HepG2 (cell line): ENCODE measurements around the gene PAPOLB.

ENCODE experiments used
- ETV5 ChIP-seq: IDR thresholded peaks from 2 replicates; pipeline ENCODE4 v1.6.1; 2018; ENCODE audit warnings: missing biosample characterization, missing genetic modification reagents, inconsistent platforms, borderline replicate concordance
- FOXJ3 ChIP-seq: sonication (generic); formaldehyde crosslinking; IDR thresholded peaks from 2 replicates; pipeline ENCODE4 v1.4.0; 2020; ENCODE audit warnings: missing genetic modification reagents, mild to moderate bottlenecking, borderline replicate concordance
- FOXK1 ChIP-seq: sonication (generic); formaldehyde crosslinking; IDR thresholded peaks from 2 replicates; pipeline ENCODE4 v1.4.0; 2020; ENCODE audit warnings: low read depth, missing genetic modification reagents, borderline replicate concordance
- RAD51 ChIP-seq: fragments of 450-650 bp; IDR thresholded peaks from 2 replicates; pipeline ENCODE4 v1.6.1; 2016; ENCODE audit warnings: borderline replicate concordance
- RXRA ChIP-seq: sonication (generic); formaldehyde crosslinking; IDR thresholded peaks from 2 replicates; pipeline ENCODE4 v1.5.1; 2020; ENCODE audit warnings: missing genetic modification reagents
- TF ChIP-seq, protein P1 (sequence below): sonication (generic); formaldehyde crosslinking; IDR thresholded peaks from 2 replicates; pipeline ENCODE4 v1.4.0; 2020; ENCODE audit warnings: missing genetic modification reagents
- TF ChIP-seq, protein P2 (sequence below), 2 experiments: IDR thresholded peaks; 2 replicates each; pipeline ENCODE4 v1.6.1; 2011 to 2012; ENCODE audit warnings: low read length in 2 of 2, borderline replicate concordance in 1 of 2, low read depth in 1 of 2, mild to moderate bottlenecking in 1 of 2, moderate library complexity in 1 of 2
- TF ChIP-seq, protein P3 (sequence below): sonication (generic); formaldehyde crosslinking; IDR thresholded peaks from 2 replicates; pipeline ENCODE4 v1.5.0; 2020; ENCODE audit warnings: mild to moderate bottlenecking, missing genetic modification reagents, moderate library complexity
- TF ChIP-seq, protein P4 (sequence below), 2 experiments: sonication (generic) in 1 of 2; formaldehyde crosslinking in 1 of 2; IDR thresholded peaks; 2 replicates each; pipeline versions ENCODE4 v1.4.0 to v1.6.1; 2018 to 2020; ENCODE audit warnings: missing genetic modification reagents in 2 of 2, borderline replicate concordance in 1 of 2, low read depth in 1 of 2, mild to moderate bottlenecking in 1 of 2, missing biosample characterization in 1 of 2
- TF ChIP-seq, protein P5 (sequence below): sonication (generic); formaldehyde crosslinking; IDR thresholded peaks from 2 replicates; pipeline ENCODE4 v1.8.0; 2022; ENCODE audit warnings: mild to moderate bottlenecking, missing genetic modification reagents, moderate library complexity
- TF ChIP-seq, protein P6 (sequence below): sonication (generic); formaldehyde crosslinking; conservative IDR thresholded peaks from 2 replicates; pipeline ENCODE4 v1.4.0; 2020; ENCODE audit warnings: mild to moderate bottlenecking, missing genetic modification reagents, moderate library complexity

DNA sequence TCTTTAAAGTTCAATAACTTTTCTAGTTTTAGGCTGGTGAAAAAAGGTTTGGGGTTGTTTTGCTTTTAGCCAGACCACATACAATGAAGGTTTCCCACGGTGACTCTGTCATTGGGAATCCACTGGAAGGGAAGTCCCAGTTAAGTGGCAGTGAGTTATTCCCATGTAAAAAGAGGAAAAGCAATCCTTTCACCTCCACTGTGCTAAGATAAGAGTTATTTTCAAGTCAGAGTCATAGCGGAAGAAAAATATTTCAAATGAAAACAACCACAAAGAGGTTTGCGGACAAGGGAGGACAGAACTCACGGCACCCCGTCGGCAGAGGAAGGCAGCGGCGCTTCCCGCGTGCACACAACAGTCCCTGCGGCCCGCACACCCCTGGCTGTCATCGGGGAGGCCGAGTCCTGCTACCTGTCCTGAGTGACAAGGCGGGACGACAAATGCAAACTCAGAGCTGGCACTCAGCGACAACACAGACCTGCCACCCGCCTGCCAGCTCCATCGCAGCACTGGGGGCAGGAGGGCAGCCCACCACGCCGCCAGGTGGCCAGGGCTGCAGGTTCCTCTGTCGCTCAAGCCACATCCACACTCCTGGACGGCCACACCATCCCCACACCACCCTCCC, 9.3 kb upstream of the PAPOLB start:
- TF ChIP-seq, protein P1, sequence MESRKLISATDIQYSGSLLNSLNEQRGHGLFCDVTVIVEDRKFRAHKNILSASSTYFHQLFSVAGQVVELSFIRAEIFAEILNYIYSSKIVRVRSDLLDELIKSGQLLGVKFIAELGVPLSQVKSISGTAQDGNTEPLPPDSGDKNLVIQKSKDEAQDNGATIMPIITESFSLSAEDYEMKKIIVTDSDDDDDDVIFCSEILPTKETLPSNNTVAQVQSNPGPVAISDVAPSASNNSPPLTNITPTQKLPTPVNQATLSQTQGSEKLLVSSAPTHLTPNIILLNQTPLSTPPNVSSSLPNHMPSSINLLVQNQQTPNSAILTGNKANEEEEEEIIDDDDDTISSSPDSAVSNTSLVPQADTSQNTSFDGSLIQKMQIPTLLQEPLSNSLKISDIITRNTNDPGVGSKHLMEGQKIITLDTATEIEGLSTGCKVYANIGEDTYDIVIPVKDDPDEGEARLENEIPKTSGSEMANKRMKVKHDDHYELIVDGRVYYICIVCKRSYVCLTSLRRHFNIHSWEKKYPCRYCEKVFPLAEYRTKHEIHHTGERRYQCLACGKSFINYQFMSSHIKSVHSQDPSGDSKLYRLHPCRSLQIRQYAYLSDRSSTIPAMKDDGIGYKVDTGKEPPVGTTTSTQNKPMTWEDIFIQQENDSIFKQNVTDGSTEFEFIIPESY (CRISPR knock-in tag): no peak
- TF ChIP-seq RAD51 (no peak), FOXJ3 (no peak), RXRA (CRISPR knock-in tag) (no peak), ETV5 (CRISPR knock-in tag) (no peak), FOXK1 (no peak)
- TF ChIP-seq, protein P2, sequence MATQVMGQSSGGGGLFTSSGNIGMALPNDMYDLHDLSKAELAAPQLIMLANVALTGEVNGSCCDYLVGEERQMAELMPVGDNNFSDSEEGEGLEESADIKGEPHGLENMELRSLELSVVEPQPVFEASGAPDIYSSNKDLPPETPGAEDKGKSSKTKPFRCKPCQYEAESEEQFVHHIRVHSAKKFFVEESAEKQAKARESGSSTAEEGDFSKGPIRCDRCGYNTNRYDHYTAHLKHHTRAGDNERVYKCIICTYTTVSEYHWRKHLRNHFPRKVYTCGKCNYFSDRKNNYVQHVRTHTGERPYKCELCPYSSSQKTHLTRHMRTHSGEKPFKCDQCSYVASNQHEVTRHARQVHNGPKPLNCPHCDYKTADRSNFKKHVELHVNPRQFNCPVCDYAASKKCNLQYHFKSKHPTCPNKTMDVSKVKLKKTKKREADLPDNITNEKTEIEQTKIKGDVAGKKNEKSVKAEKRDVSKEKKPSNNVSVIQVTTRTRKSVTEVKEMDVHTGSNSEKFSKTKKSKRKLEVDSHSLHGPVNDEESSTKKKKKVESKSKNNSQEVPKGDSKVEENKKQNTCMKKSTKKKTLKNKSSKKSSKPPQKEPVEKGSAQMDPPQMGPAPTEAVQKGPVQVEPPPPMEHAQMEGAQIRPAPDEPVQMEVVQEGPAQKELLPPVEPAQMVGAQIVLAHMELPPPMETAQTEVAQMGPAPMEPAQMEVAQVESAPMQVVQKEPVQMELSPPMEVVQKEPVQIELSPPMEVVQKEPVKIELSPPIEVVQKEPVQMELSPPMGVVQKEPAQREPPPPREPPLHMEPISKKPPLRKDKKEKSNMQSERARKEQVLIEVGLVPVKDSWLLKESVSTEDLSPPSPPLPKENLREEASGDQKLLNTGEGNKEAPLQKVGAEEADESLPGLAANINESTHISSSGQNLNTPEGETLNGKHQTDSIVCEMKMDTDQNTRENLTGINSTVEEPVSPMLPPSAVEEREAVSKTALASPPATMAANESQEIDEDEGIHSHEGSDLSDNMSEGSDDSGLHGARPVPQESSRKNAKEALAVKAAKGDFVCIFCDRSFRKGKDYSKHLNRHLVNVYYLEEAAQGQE (IDR thresholded peaks at IDR 0.05; ENCODE audit: borderline replicate concordance in 1 of 2, low read depth in 1 of 2, low read length in 2 of 2): no peak
- TF ChIP-seq, protein P3, sequence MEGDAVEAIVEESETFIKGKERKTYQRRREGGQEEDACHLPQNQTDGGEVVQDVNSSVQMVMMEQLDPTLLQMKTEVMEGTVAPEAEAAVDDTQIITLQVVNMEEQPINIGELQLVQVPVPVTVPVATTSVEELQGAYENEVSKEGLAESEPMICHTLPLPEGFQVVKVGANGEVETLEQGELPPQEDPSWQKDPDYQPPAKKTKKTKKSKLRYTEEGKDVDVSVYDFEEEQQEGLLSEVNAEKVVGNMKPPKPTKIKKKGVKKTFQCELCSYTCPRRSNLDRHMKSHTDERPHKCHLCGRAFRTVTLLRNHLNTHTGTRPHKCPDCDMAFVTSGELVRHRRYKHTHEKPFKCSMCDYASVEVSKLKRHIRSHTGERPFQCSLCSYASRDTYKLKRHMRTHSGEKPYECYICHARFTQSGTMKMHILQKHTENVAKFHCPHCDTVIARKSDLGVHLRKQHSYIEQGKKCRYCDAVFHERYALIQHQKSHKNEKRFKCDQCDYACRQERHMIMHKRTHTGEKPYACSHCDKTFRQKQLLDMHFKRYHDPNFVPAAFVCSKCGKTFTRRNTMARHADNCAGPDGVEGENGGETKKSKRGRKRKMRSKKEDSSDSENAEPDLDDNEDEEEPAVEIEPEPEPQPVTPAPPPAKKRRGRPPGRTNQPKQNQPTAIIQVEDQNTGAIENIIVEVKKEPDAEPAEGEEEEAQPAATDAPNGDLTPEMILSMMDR (CRISPR knock-in tag): no peak
- TF ChIP-seq, protein P4, sequence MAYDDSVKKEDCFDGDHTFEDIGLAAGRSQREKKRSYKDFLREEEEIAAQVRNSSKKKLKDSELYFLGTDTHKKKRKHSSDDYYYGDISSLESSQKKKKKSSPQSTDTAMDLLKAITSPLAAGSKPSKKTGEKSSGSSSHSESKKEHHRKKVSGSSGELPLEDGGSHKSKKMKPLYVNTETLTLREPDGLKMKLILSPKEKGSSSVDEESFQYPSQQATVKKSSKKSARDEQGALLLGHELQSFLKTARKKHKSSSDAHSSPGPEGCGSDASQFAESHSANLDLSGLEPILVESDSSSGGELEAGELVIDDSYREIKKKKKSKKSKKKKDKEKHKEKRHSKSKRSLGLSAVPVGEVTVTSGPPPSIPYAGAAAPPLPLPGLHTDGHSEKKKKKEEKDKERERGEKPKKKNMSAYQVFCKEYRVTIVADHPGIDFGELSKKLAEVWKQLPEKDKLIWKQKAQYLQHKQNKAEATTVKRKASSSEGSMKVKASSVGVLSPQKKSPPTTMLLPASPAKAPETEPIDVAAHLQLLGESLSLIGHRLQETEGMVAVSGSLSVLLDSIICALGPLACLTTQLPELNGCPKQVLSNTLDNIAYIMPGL (CRISPR knock-in tag; IDR thresholded peaks at IDR 0.05; ENCODE audit: borderline replicate concordance in 1 of 2, low read depth in 1 of 2): no peak
- TF ChIP-seq, protein P5, sequence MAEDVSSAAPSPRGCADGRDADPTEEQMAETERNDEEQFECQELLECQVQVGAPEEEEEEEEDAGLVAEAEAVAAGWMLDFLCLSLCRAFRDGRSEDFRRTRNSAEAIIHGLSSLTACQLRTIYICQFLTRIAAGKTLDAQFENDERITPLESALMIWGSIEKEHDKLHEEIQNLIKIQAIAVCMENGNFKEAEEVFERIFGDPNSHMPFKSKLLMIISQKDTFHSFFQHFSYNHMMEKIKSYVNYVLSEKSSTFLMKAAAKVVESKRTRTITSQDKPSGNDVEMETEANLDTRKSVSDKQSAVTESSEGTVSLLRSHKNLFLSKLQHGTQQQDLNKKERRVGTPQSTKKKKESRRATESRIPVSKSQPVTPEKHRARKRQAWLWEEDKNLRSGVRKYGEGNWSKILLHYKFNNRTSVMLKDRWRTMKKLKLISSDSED (CRISPR knock-in tag): no peak
- TF ChIP-seq, protein P6, sequence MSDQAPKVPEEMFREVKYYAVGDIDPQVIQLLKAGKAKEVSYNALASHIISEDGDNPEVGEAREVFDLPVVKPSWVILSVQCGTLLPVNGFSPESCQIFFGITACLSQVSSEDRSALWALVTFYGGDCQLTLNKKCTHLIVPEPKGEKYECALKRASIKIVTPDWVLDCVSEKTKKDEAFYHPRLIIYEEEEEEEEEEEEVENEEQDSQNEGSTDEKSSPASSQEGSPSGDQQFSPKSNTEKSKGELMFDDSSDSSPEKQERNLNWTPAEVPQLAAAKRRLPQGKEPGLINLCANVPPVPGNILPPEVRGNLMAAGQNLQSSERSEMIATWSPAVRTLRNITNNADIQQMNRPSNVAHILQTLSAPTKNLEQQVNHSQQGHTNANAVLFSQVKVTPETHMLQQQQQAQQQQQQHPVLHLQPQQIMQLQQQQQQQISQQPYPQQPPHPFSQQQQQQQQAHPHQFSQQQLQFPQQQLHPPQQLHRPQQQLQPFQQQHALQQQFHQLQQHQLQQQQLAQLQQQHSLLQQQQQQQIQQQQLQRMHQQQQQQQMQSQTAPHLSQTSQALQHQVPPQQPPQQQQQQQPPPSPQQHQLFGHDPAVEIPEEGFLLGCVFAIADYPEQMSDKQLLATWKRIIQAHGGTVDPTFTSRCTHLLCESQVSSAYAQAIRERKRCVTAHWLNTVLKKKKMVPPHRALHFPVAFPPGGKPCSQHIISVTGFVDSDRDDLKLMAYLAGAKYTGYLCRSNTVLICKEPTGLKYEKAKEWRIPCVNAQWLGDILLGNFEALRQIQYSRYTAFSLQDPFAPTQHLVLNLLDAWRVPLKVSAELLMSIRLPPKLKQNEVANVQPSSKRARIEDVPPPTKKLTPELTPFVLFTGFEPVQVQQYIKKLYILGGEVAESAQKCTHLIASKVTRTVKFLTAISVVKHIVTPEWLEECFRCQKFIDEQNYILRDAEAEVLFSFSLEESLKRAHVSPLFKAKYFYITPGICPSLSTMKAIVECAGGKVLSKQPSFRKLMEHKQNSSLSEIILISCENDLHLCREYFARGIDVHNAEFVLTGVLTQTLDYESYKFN (CRISPR knock-in tag): no peak
